GM11168 (cell line): ENCODE results near the gene SLC13A1.
"Not testable (repeated sequence)": the region's sequence is repeated elsewhere in the genome, so short reads cannot be mapped to it uniquely, and the experiment has no call there.

Source experiments
- in situ Hi-C: fragments of 300-500 bp; cut with MboI; formaldehyde crosslinking; loops from one replicate; pipeline ENCODE4 v1.12.0; 2022; ENCODE audit warnings: low sequenced_read_pairs; ENCODE audit not compliant: unreplicated experiment

Gene SLC13A1

GRCh38 chr7:123133924-123134323, 65.8 kb downstream of the SLC13A1 start:
- in situ Hi-C loops, result no loop called here

- in situ Hi-C loops, result no loop called here
These were observed 67.8 kb downstream of the SLC13A1 start for GRCh38 chr7:123131961-123132360.

DNA sequence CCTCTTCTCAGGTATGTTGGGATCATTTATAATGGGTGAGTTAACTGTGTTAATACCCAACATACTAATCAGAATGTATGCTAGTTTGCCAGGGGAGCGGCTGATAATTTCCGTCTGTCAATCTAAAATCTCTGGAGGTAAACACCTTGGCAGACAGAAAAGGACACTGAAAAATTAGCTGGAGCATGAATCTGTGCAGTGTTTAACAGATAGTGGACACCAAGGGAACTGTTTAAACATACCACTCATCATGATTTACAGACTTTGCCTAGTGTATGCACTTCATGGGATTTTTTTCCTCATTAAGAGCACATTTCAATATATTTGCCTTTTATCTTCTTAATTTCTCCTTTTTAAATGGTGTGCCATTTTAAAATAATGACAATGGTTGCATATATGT, 68.2 kb downstream of the SLC13A1 start:
- in situ Hi-C loops, result no loop called here

GRCh38 chr7:123131140-123131539, 68.6 kb downstream of the SLC13A1 start:
- in situ Hi-C loops, result no loop called here

GRCh38 chr7:123126691-123127090, 73.1 kb downstream of the SLC13A1 start:
- in situ Hi-C loops, result no loop called here

DNA sequence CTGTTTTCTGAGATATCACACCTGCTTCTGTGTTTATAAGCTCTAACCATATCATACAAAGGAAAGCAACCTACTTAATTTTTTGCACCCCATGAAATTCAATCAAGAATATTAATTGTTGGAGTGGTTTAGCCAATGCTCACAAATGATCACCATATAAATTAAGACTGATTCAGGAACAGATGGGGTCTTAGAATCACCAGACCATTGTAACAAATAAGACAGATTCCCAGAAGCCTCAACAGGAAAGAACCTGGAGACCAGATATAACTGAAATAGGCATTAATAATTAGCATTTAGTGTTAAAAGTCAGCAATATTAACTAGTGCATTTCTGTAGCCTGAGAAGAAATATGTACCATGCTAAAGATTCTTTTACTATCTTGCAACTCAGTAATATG, 73.6 kb downstream of the SLC13A1 start:
- in situ Hi-C loops, result no loop called here

DNA sequence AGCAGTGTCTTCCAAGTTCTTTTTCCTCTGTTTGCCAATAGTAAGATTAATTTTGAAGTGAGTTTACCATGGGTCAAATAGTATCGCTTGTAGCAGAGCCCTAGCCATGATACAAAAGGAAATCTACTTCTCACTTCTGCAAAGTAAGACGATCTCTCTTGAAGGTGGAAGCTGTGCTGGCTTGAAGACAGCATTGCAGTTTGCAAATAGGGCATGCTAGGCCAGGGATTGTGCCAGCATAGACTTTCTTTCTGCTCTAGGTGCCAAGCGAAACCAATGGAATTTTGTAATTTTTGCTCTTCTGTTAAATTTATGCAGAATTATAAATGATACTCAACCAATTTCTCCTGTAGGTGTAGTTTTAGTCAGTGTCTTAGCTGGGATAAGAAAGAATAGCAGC, 74.5 kb downstream of the SLC13A1 start:
- in situ Hi-C loops, result no loop called here

DNA sequence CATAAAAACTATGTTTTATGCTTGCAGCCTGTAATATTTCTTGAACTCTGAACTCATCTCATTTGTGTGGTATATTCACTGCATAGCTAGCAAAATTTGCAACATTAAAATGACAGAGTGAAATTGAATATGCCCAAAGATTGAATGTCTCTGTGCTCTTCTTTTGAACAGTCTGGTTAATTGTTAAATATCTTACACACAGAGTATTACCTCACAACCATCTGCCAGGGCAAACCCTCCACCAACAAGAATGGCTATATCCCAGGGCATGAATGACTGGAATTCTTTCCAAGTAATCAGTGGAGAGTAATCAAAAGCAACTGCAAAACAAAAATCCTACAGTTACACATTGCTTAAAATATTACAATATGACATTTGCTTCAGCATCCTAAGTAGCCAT, 76.9 kb downstream of the SLC13A1 start:
- in situ Hi-C loops, result no loop called here

- in situ Hi-C loops, result no loop called here
These were observed 79.5 kb downstream of the SLC13A1 start for GRCh38 chr7:123120286-123120685.

- in situ Hi-C loops, result no loop called here
These were observed 84.4 kb downstream of the SLC13A1 start for GRCh38 chr7:123115331-123115730.

- in situ Hi-C loops, result no loop called here
These were observed 85.5 kb downstream of the SLC13A1 start for GRCh38 chr7:123114288-123114687.

DNA sequence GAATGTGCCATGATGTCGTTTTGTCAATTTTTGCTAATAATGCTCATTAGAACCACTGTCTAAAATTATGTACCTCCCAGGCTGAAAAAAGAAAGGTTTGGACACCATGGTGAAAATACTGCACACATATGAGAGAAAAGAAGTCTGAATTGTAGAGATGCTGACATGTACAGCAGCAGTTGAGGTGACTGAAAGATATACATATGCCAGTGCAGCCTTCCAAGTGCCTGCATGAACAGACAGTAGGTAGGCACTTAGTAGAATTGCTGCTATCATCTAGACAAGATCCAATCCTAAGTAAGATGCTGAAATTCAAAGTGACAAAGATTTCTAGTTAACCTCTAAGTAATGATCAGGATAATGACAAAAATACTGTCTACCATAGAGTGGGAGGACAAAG, 86.9 kb downstream of the SLC13A1 start:
- in situ Hi-C loops, result no loop called here

- in situ Hi-C loops, result no loop called here
These were observed 100.1 kb downstream of the SLC13A1 start for GRCh38 chr7:123099712-123100111.

DNA sequence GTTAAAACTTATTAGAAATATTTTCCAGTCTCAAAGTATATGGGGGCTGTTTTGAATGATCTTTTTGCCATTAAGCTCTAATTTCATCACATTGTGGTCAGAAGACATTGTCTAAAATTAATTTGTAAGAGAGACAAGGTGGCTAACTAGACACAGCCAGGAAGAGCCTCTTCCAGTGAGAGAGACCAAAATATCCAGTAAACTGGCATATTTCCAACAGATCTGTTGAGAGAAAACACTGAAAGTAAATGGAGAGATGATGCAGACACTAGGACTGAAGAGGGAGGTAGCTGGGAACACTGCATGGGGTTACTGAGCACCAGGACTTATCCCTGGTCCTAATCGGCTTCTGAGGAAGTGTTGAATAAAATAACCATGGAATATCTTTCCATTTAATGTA, 102.8 kb downstream of the SLC13A1 start:
- in situ Hi-C loops, result no loop called here

DNA sequence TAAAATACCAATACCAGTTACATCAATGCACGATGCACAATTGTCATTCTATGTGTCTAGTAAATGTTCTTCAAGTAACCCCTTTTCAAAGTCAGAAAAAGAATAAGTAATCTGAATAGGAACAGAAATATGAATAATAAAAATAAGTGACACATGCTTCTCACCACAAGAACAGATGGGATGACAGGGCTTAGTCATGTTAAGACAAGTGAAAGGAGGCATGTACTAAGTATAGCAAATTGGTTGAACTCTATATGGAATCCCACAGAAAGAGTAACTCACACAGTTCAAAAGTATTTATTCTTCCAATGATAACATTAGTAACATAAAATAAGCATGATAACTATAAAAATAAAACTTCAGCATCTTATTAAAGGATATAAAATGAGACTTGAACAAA, 103.3 kb downstream of the SLC13A1 start:
- in situ Hi-C loops, result no loop called here

DNA sequence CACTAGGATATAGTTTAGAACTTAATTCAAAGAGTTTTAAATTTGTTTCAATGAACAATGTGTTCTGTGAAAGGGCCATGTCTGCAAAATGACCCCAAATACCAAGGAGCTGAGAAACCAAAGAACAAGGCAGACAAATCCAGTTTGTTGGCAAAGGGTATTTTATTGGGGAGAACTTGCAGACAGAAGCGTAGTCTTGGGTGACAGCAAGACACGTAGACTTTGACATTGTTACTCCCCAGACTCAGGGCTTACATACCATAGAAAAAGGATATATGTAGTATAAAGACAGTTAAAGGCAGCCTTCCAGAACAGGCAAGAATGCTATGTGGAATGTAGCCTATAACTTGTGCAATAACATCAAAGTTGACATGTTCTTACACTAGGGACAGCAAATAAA, 109.3 kb downstream of the SLC13A1 start:
- in situ Hi-C loops, result no loop called here

- in situ Hi-C loops, result not testable (repeated sequence)
These were observed 112.9 kb downstream of the SLC13A1 start for GRCh38 chr7:123086910-123087309.

- in situ Hi-C loops, result not testable (repeated sequence)
These were observed 114.9 kb downstream of the SLC13A1 start for GRCh38 chr7:123084861-123085260.

DNA sequence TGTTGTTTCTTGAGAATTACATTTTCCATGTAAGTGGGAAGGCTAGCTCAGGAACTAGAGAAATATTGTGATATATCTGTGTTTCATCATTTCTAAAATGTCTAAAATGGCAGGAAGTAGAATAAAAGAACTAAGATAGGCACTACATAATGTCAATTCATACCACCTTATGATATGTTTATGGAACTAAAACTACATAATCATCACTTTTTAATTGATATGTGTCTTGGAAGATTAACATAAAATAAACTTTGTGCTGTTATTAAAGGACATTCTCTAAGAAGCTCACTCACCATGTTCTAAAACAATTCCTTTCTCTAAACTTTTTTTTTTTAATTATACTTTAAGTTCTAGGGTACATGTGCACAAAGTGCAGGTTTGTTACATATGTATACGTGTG, 120.7 kb downstream of the SLC13A1 start:
- in situ Hi-C loops, result no loop called here

DNA sequence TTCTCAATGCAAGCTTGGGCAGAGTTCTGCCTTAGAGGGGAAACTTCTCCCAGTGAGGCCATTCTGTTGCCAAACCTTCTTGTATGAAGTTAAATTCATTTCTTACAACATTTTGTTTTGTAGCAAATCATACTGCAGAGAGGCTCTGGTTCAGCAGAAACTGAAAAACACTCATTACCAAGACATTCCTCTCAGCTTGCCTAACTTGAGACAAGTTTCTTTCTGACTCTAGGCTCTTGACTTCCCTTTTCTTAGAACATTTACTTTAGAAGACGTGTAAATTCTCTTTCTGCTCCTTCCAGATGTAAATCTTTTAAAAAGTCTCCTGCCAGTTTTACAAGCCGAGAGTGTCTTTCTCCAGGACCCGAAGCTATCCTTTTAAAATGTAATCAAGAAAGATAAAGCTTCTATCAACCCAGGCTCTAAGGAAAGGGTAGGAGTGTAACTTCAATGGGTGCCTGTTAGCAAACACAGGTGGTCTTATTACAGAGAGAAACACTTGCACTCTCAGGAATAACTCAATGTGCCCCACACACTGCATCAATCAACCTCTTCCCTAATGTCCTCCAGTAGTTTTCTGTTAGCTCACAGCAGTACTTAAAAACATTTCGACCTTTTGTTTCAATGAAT, 123.8 kb downstream of the SLC13A1 start:
- in situ Hi-C loops, result no loop called here

DNA sequence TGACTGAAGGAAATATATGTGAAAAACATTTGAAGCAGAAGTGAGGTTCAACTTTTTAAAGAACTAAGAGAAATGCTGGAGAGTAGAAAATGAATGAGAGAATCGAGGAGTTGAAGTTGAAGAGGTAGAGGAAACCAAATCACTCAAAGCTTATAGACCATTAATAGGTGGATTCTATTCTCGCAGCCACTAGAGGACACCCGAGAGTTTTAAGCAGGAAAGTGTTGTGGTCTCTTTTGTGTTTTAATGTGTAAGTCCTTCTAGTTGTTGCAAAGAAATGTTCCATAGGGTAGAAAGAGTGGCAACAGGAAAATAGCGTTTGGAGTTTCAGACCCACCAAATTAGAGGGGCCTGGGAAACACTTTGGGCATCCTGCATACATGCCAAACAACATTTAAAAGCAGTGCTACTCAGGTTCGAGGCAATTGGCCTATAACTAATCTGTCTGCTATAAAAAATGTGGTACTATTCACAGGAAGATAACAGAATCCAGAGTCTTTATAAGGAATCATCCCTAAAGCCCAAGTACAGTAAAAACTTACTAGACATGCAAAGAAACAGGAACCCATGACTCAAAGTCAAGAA, 129.0 kb downstream of the SLC13A1 start:
- in situ Hi-C loops, result loop anchor here (25.0 kb wide), 1 partner anchor 292 kb away; no protein-coding TSS in a partner anchor

- in situ Hi-C loops, result loop anchor here (25.0 kb wide), 1 partner anchor 294 kb away; no protein-coding TSS in a partner anchor
These were observed 132.0 kb downstream of the SLC13A1 start for GRCh38 chr7:123067814-123068213.
